ENCODE measurements around the gene FNDC3B. TPM values are rescaled to one million over a fixed set of nuclear protein-coding genes. Genes with fewer than 3 reads are reported as not detected.

FNDC3B gene
- polyA plus RNA-seq, 2 of the 4 experiments (the other 2 are of a cell fraction) = 29.5 to 33.6 TPM

DNA sequence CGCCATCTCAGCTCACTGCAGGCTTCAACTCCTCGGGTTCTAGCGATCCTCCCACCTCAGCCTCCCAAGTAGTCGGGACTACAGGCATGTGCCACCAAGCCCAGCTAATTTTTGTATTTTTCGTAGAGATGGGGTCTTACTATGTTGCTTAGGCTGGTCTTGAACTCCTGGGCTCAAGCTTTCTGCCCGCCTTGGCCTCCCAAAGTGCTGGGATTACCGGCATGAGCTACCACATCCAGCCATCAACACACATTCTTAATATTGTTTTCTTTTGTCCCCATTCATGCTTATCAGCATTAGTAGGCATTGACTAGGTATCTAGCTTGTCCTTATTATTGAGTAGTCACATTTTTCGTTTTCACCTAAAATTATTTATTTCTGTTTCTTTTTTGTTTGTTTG is 240.6 kb downstream of the FNDC3B start:
- peaks cover 58% of the 10 kb centered on the region for H3K4me1 ChIP-seq
- TF ChIP-seq ZNF302 (CRISPR knock-in tag; IDR thresholded peaks at IDR 0.05) (no peak), FOSL2 (IDR thresholded peaks at IDR 0.05) (no peak), FOSL2 (CRISPR knock-in tag; IDR thresholded peaks at IDR 0.05) (no peak), RAD21 (conservative IDR thresholded peaks at IDR 0.05 in 1 of 2, IDR thresholded peaks at IDR 0.05 in 1 of 2) (no peak), BCL3 (IDR thresholded peaks at IDR 0.05) (no peak), RNF2 (IDR thresholded peaks at IDR 0.05; ENCODE audit: borderline replicate concordance, low read depth) (no peak)
- TF ChIP-seq, protein P1, sequence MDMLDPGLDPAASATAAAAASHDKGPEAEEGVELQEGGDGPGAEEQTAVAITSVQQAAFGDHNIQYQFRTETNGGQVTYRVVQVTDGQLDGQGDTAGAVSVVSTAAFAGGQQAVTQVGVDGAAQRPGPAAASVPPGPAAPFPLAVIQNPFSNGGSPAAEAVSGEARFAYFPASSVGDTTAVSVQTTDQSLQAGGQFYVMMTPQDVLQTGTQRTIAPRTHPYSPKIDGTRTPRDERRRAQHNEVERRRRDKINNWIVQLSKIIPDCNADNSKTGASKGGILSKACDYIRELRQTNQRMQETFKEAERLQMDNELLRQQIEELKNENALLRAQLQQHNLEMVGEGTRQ (IDR thresholded peaks at IDR 0.05) = no peak
- TF ChIP-seq, protein P2, sequence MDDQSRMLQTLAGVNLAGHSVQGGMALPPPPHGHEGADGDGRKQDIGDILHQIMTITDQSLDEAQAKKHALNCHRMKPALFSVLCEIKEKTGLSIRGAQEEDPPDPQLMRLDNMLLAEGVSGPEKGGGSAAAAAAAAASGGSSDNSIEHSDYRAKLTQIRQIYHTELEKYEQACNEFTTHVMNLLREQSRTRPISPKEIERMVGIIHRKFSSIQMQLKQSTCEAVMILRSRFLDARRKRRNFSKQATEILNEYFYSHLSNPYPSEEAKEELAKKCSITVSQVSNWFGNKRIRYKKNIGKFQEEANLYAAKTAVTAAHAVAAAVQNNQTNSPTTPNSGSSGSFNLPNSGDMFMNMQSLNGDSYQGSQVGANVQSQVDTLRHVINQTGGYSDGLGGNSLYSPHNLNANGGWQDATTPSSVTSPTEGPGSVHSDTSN (IDR thresholded peaks at IDR 0.05) = no peak
- ATAC-seq (no peak), FAIRE-seq (no peak), DNase-seq (ENCODE audit: low read depth in 1 of 2, low spot score in 1 of 2) (no peak)
- peak overlapping the region in 1 of 2 experiments; percentile 41; a peak in 1 of 6 replicates for H3K27ac ChIP-seq
- ChIA-PET POLR2A (no interaction called here), CTCF (interaction anchor here (0.8 kb wide), 1 partner anchor 53 kb away, joined by 3 read pairs; no protein-coding TSS in a partner anchor)
- WGBS (ENCODE audit: missing lambda C conversion rate) = 87% methylated on average over 8 of the region's 8 CpGs
- H3K9me3 ChIP-seq = no peaks in the 10 kb centered on the region
- H3K4me2 ChIP-seq = no peak overlapping the region
- H3K4me3 ChIP-seq = no peak overlapping the region

GRCh38 chr3:172280406-172281051 is 241.2 kb downstream of the FNDC3B start:
- Histone ChIP-seq H3K4me2 (no peak overlapping the region), H3K4me1 (peaks cover 64% of the 10 kb centered on the region), H3K9me3 (no peaks in the 10 kb centered on the region), H3K27ac (no peak overlapping the region; a peak in 1 of 6 replicates), H3K4me3 (no peak overlapping the region)
- DNase-seq (ENCODE audit: low read depth in 1 of 2, low spot score in 1 of 2) (no peak), FAIRE-seq (no peak), ATAC-seq (peak in 1 of 2 experiments; percentile 44; a peak in 2 of 6 replicates)
- ChIA-PET POLR2A (no interaction called here), CTCF (interaction anchor here (0.8 kb wide), 1 partner anchor 52 kb away, joined by 3 read pairs; no protein-coding TSS in a partner anchor)
- no peak for TF ChIP-seq JUN (IDR thresholded peaks at IDR 0.05)
- no peak for TF ChIP-seq HDAC2 (IDR thresholded peaks at IDR 0.05)
- no peak for TF ChIP-seq ZSCAN20 (CRISPR knock-in tag; IDR thresholded peaks at IDR 0.05)
- TF ChIP-seq BHLHE40 (IDR thresholded peaks at IDR 0.05; ENCODE audit: low read depth, low read length) = no peak
- TF ChIP-seq CBX8 (IDR thresholded peaks at IDR 0.05) = no peak
- TF ChIP-seq POLR2AphosphoS2 (conservative IDR thresholded peaks at IDR 0.05; ENCODE audit: low read length) = no peak
- TF ChIP-seq, protein P3, sequence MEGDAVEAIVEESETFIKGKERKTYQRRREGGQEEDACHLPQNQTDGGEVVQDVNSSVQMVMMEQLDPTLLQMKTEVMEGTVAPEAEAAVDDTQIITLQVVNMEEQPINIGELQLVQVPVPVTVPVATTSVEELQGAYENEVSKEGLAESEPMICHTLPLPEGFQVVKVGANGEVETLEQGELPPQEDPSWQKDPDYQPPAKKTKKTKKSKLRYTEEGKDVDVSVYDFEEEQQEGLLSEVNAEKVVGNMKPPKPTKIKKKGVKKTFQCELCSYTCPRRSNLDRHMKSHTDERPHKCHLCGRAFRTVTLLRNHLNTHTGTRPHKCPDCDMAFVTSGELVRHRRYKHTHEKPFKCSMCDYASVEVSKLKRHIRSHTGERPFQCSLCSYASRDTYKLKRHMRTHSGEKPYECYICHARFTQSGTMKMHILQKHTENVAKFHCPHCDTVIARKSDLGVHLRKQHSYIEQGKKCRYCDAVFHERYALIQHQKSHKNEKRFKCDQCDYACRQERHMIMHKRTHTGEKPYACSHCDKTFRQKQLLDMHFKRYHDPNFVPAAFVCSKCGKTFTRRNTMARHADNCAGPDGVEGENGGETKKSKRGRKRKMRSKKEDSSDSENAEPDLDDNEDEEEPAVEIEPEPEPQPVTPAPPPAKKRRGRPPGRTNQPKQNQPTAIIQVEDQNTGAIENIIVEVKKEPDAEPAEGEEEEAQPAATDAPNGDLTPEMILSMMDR (IDR thresholded peaks at IDR 0.05) = no peak
- WGBS (ENCODE audit: missing lambda C conversion rate) = 100% methylated on average over 1 of the region's 1 CpG

- Histone ChIP-seq H3K27ac (no peak overlapping the region), H3K9me3 (no peaks in the 10 kb centered on the region), H3K4me2 (no peak overlapping the region), H3K4me3 (no peak overlapping the region), H3K4me1 (peaks cover 70% of the 10 kb centered on the region)
- 94% methylated on average over 7 of the region's 7 CpGs for WGBS (ENCODE audit: missing lambda C conversion rate)
- ATAC-seq (no peak), FAIRE-seq (no peak), DNase-seq (ENCODE audit: low read depth in 1 of 2, low spot score in 1 of 2) (no peak)
- TF ChIP-seq REST (IDR thresholded peaks at IDR 0.05) = no peak
- no peak for TF ChIP-seq RNF2 (IDR thresholded peaks at IDR 0.05; ENCODE audit: borderline replicate concordance, low read depth)
- TF ChIP-seq EHF (CRISPR knock-in tag; IDR thresholded peaks at IDR 0.05) = no peak
- TF ChIP-seq ZC3H11A (IDR thresholded peaks at IDR 0.05) = no peak
- no peak for TF ChIP-seq POLR2AphosphoS2 (conservative IDR thresholded peaks at IDR 0.05; ENCODE audit: low read length)
- TF ChIP-seq, protein P3 (IDR thresholded peaks at IDR 0.05) = no peak
- ChIA-PET POLR2A (no interaction called here), CTCF (interaction anchor here (1.0 kb wide), 1 partner anchor 35 kb away, joined by 3 read pairs; no protein-coding TSS in a partner anchor)
These were observed 242.5 kb downstream of the FNDC3B start for GRCh38 chr3:172281884-172282283.

Data from A549 (cell line).